Activated T-helper 17 cell treated with anti-CD3 and anti-CD28 coated beads, Interleukin-2, amount 50 U/mL, for 72 hours (primary cell): ENCODE data around the gene CCDC12. TPM values are rescaled to one million over a fixed set of nuclear protein-coding genes. Genes with fewer than 3 reads are reported as not detected.
A peak's percentile ranks its signal among the peaks of the same experiment; 100 is the strongest.

Source experiments
- ATAC-seq: fragments of 150-1000 bp; cut with Tn5 transposase; replicated peaks from 2 replicates; pipeline ENCODE4 v1.10.0; 2021; ENCODE audit warnings: mild to moderate bottlenecking, moderate library complexity
- H3K27ac Mint-ChIP-seq: one replicate; pipeline ENCODE4 v1.8.0; 2022; ENCODE audit warnings: mixed read lengths
- H3K27me3 Mint-ChIP-seq: one replicate; pipeline ENCODE4 v1.8.0; 2022; ENCODE audit warnings: mixed read lengths
- H3K36me3 Mint-ChIP-seq: one replicate; pipeline ENCODE4 v1.8.0; 2022; ENCODE audit warnings: low read depth, mild to moderate bottlenecking, mixed read lengths
- H3K4me1 Mint-ChIP-seq: one replicate; pipeline ENCODE4 v1.8.0; 2022; ENCODE audit warnings: mixed read lengths
- H3K4me3 Mint-ChIP-seq: one replicate; pipeline ENCODE4 v1.8.0; 2022; ENCODE audit warnings: mild to moderate bottlenecking, mixed read lengths
- H3K9me3 Mint-ChIP-seq: one replicate; pipeline ENCODE4 v1.8.0; 2022; ENCODE audit warnings: mixed read lengths
- total RNA-seq, 2 donors: library from RNA; stranded (reverse); gene quantifications; one replicate each; pipeline ENCODE4 v1.2.3, GENCODE V29; 2022

CCDC12 gene
- total RNA-seq, 2 donors from 2014 or later, result 46.9 to 59.8 TPM

DNA sequence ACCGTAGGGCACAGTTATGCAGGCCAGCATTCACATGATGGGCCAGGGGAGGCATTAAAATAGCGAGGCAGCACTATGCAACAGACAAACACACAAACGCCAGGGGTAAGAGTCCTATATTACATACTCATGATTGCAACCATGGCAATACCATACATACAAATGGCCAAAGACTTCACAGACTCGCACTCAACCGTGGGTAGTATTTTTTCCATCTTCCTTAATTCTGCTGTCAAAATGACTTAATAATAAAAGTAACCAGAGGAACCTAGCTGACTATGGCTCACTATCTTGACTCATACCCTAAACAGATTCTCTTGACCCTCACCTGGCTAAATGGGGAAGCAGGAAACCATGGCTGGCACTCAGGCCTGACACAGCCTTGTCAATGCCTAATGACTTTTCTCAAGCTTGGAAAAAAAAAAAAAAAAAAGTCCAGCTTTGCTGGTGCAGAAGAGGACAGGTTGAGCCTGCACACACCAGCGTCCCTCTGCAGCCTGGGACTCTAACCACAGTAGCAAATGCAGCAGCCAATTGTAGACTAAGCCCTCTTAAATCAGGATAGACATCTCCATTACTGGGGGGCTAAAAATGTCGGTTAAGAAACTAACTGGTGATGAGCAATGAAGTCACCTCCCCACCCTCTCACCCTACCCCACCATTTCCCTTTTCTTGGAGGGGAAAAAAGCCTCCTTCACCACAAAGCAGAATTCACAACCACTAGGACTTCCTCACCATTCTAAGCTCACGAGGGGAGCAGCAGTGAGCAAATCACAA is 23.1 kb downstream of the CCDC12 start:
- peaks cover 16% of the 10 kb centered on the region for H3K36me3 Mint-ChIP-seq
- peaks cover 67% of the 10 kb centered on the region for H3K4me1 Mint-ChIP-seq
- ATAC-seq, result peak; percentile 42
- no peaks in the 10 kb centered on the region for H3K27me3 Mint-ChIP-seq
- peak overlapping the region; percentile 64 for H3K4me3 Mint-ChIP-seq
- peak overlapping the region; percentile 87 for H3K27ac Mint-ChIP-seq
- H3K9me3 Mint-ChIP-seq, result no peaks in the 10 kb centered on the region

- no peaks in the 10 kb centered on the region for H3K27me3 Mint-ChIP-seq
- H3K4me1 Mint-ChIP-seq, result peaks cover 73% of the 10 kb centered on the region
- H3K4me3 Mint-ChIP-seq, result peak overlapping the region; percentile 64
- H3K9me3 Mint-ChIP-seq, result no peaks in the 10 kb centered on the region
- no peak for ATAC-seq
- peaks cover 13% of the 10 kb centered on the region for H3K36me3 Mint-ChIP-seq
- peak overlapping the region; percentile 87 for H3K27ac Mint-ChIP-seq
Observed at GRCh38 chr3:46952813-46953212, 23.7 kb downstream of the CCDC12 start.

- H3K36me3 Mint-ChIP-seq, result peaks cover 31% of the 10 kb centered on the region
- ATAC-seq, result no peak
- peak overlapping the region; percentile 34 for H3K4me3 Mint-ChIP-seq
- no peak overlapping the region for H3K27ac Mint-ChIP-seq
- peaks cover 81% of the 10 kb centered on the region for H3K4me1 Mint-ChIP-seq
- no peaks in the 10 kb centered on the region for H3K27me3 Mint-ChIP-seq
- no peaks in the 10 kb centered on the region for H3K9me3 Mint-ChIP-seq
Observed at GRCh38 chr3:46950650-46951241, 25.8 kb downstream of the CCDC12 start.

GRCh38 chr3:46950177-46950576 is 26.4 kb downstream of the CCDC12 start:
- Mint-ChIP-seq H3K27ac (no peak overlapping the region), H3K36me3 (peaks cover 33% of the 10 kb centered on the region)

DNA sequence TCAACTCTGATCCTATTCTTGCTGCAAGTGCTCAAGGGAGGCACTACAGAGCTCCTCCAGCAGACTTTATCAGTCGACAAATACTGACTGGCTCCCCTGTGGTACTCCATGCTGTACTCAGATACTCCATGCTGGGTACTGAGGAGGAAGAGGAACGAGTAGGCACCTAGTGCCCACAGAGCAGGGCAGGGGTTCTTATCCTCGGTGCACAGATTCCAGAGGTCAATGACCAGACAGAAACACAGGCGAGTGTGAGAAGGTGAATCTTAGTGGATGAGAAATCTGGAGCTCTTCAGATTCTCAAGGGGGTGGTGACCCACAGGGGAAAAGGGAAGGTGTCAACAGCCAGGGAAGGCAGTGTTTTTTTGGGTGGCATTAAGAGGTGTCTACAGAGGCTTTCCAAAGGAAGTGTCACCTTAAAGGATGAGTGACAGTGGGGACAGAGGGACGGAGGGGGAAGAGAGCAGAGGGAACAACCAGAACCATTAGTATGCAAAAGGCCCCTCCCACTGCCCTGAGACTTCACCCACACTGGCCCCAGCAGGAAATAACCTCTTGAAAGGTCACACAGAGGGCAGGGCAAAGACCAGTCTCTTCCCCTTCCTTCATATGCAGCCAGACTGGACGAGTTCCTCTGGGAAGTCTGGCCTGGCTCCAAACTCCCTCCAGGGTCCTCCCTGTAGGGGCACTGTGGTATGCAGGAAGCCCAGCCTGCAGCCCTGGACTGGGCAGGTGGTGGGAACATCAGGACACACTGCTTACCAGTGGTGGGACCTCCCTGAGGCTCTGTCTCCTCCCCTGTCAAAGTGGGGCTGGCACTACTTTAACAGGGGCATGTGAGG is 27.5 kb downstream of the CCDC12 start:
- Mint-ChIP-seq H3K9me3 (no peaks in the 10 kb centered on the region), H3K4me3 (peak overlapping the region; percentile 78), H3K27me3 (no peaks in the 10 kb centered on the region), H3K27ac (peak overlapping the region; percentile 94), H3K36me3 (peaks cover 41% of the 10 kb centered on the region), H3K4me1 (peaks cover 80% of the 10 kb centered on the region)
- ATAC-seq, result peak; percentile 7

More at GRCh38 chr3:46950177-46950576, 26.4 kb downstream of the CCDC12 start:
- ATAC-seq, result no peak
- Mint-ChIP-seq H3K4me1 (peaks cover 81% of the 10 kb centered on the region), H3K4me3 (peak overlapping the region; percentile 34), H3K27me3 (no peaks in the 10 kb centered on the region), H3K9me3 (no peaks in the 10 kb centered on the region)

- no peaks in the 10 kb centered on the region for H3K27me3 Mint-ChIP-seq
- peaks cover 72% of the 10 kb centered on the region for H3K4me1 Mint-ChIP-seq
- peak overlapping the region; percentile 94 for H3K27ac Mint-ChIP-seq
- ATAC-seq, result peak; percentile 81
- H3K4me3 Mint-ChIP-seq, result peak overlapping the region; percentile 78
- peaks cover 37% of the 10 kb centered on the region for H3K36me3 Mint-ChIP-seq
- no peaks in the 10 kb centered on the region for H3K9me3 Mint-ChIP-seq
Observed at GRCh38 chr3:46947981-46948791, 28.4 kb downstream of the CCDC12 start.

- peak; percentile 55 for ATAC-seq
- no peaks in the 10 kb centered on the region for H3K9me3 Mint-ChIP-seq
- no peaks in the 10 kb centered on the region for H3K27me3 Mint-ChIP-seq
- peaks cover 41% of the 10 kb centered on the region for H3K36me3 Mint-ChIP-seq
- H3K4me3 Mint-ChIP-seq, result peak overlapping the region; percentile 78
- H3K4me1 Mint-ChIP-seq, result peaks cover 67% of the 10 kb centered on the region
- H3K27ac Mint-ChIP-seq, result peak overlapping the region; percentile 94
Observed at GRCh38 chr3:46947546-46947901, 29.0 kb downstream of the CCDC12 start.

GRCh38 chr3:46946856-46947545 is 29.5 kb downstream of the CCDC12 start:
- H3K27ac Mint-ChIP-seq, result peak overlapping the region; percentile 94
- peak overlapping the region; percentile 78 for H3K4me3 Mint-ChIP-seq
- ATAC-seq, result peak; percentile 69

DNA sequence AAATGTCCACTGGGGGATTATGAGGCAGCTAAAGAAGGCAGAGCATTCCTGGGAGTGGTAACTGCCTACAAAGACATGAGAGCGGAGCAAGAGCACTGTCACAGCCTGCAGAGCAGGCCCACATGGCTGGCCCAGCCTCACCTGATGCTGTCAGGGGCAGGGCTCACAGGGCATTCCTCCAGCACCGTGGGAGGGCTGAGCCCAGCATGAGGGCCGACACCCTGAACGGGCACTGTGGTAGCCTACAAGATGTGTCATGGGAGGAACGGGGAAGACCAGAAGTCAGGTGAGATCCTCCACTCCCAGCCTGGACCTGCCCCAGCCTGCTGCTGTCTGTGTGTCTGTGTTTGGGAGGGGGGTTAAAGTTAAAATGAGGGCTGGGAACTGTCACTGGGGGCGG is 30.1 kb downstream of the CCDC12 start:
- peak overlapping the region; percentile 78 for H3K4me3 Mint-ChIP-seq
- peak overlapping the region; percentile 94 for H3K27ac Mint-ChIP-seq
- H3K4me1 Mint-ChIP-seq, result peaks cover 61% of the 10 kb centered on the region
- H3K9me3 Mint-ChIP-seq, result no peaks in the 10 kb centered on the region
- H3K27me3 Mint-ChIP-seq, result no peaks in the 10 kb centered on the region
- no peak for ATAC-seq
- peaks cover 52% of the 10 kb centered on the region for H3K36me3 Mint-ChIP-seq

More at GRCh38 chr3:46946856-46947545, 29.5 kb downstream of the CCDC12 start:
- Mint-ChIP-seq H3K27me3 (no peaks in the 10 kb centered on the region), H3K9me3 (no peaks in the 10 kb centered on the region), H3K36me3 (peaks cover 47% of the 10 kb centered on the region), H3K4me1 (peaks cover 64% of the 10 kb centered on the region)

DNA sequence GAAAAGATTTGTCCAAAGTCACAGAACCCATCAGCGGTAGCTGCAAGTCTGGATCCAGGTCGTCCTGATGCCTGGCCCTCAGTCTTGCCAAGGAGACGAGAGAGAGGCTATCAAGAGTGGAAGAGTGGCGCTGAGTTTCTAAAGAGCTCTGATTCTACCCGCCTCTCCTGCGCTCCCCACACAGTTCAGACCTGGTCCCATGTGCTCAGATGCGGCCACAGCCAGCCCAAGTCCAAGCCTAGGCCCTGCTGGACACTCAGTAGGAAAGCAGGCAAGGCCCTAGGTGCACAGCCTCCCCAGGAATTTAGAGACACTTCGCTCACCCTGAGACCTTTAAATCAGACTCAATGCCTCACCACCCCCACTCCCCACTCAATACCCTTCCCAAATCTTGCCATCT is 32.4 kb downstream of the CCDC12 start:
- no peak for ATAC-seq
- no peaks in the 10 kb centered on the region for H3K27me3 Mint-ChIP-seq
- peak overlapping the region; percentile 94 for H3K27ac Mint-ChIP-seq
- H3K4me3 Mint-ChIP-seq, result no peak overlapping the region
- peaks cover 74% of the 10 kb centered on the region for H3K36me3 Mint-ChIP-seq
- peaks cover 63% of the 10 kb centered on the region for H3K4me1 Mint-ChIP-seq
- H3K9me3 Mint-ChIP-seq, result no peaks in the 10 kb centered on the region

DNA sequence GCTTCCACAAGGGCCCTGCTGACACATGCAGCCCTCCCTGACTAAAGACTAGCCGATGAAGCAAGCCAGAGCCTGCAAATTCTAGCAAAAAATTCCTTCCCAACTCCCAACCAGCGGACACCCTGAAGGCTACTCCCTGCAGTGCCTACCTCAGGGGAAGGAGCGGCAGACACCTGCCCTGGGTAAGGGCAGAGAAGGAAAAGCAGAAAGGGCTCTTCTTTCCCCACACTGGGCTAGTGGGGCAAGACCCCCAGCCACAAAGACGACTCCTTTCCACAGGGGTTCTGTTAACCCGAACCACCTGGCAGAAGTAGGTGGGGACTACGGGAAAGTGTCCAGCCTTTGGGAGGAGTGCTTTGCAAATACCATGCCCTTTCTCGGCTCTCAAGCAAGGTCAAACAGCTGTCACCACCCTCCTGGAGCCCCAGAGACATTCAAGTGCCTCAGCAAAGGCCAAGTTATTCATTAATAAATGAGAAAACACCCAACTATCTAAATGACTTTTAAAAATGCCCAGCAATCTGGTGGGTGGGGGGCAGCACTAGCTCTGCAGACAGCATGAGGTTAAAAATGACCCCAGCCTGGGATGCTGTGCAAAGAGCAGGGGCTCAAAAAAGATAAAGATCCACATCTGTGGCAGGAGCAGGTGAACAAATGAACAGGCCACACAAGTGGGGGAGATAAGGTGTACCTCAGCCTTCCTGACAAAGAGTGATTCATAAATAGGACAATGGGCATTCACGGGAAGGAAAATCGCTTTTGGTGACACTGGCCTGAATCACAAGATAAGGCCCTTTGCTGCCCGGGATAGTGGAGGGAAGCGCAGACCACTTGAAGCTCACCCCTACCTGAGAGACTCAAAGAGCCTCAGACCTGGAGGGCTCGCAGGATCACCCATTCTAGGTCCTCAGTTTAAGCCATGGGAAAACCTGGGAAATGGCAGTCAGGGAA is 33.0 kb downstream of the CCDC12 start:
- Mint-ChIP-seq H3K9me3 (no peaks in the 10 kb centered on the region), H3K36me3 (peaks cover 81% of the 10 kb centered on the region), H3K27ac (peak overlapping the region; percentile 94), H3K27me3 (no peaks in the 10 kb centered on the region), H3K4me1 (peaks cover 62% of the 10 kb centered on the region), H3K4me3 (no peak overlapping the region)
- ATAC-seq, result no peak

- Mint-ChIP-seq H3K27ac (peak overlapping the region; percentile 82), H3K4me1 (peaks cover 59% of the 10 kb centered on the region), H3K27me3 (no peaks in the 10 kb centered on the region), H3K36me3 (peaks cover 86% of the 10 kb centered on the region), H3K4me3 (peak overlapping the region; percentile 25), H3K9me3 (no peaks in the 10 kb centered on the region)
- no peak for ATAC-seq
Observed at GRCh38 chr3:46942481-46943236, 33.9 kb downstream of the CCDC12 start.
